Progenitor cell of endocrine pancreas (in vitro differentiated cells): Measurements from ENCODE around the gene KSR1. TPM values are rescaled to one million over a fixed set of nuclear protein-coding genes. Genes with fewer than 3 reads are reported as not detected.
"Not testable (repeated sequence)": the region's sequence is repeated elsewhere in the genome, so short reads cannot be mapped to it uniquely, and the experiment has no call there.

Experiments used
- DNase-seq: peaks from one replicate; pipeline ENCODE4 v3.0.0; 2021; ENCODE audit warnings: low spot score; ENCODE audit not compliant: unreplicated experiment
- H3K27ac Mint-ChIP-seq: 2 replicates; pipeline ENCODE4 v1.8.0; 2021; ENCODE audit warnings: mild to moderate bottlenecking, moderate library complexity, mixed read lengths
- H3K27me3 Mint-ChIP-seq: 2 replicates; pipeline ENCODE4 v1.8.0; 2021; ENCODE audit warnings: mixed read lengths
- H3K36me3 Mint-ChIP-seq: 2 replicates; pipeline ENCODE4 v1.8.0; 2022; ENCODE audit warnings: mixed read lengths; ENCODE audit not compliant: insufficient read depth
- H3K4me1 Mint-ChIP-seq: 2 replicates; pipeline ENCODE4 v1.8.0; 2021; ENCODE audit warnings: low read depth, mixed read lengths
- H3K4me3 Mint-ChIP-seq: 2 replicates; pipeline ENCODE4 v1.8.0; 2021; ENCODE audit warnings: low read depth, mild to moderate bottlenecking, moderate library complexity, mixed read lengths
- H3K9me3 Mint-ChIP-seq: 2 replicates; pipeline ENCODE4 v1.8.0; 2021; ENCODE audit warnings: low read depth, mixed read lengths
- CTCF ChIP-seq: fragments of 200-600 bp; sonication (generic); IDR thresholded peaks from one replicate; pipeline ENCODE4 v1.5.0; 2021; ENCODE audit warnings: antibody characterized with exemption, mild to moderate bottlenecking; ENCODE audit not compliant: unreplicated experiment
- total RNA-seq: library from RNA; stranded (reverse); gene quantifications from 2 replicates; pipeline ENCODE4 v1.2.1, GENCODE V29; 2021

Gene KSR1
- total RNA-seq, 1 donor from 2014 or later: 70.1 TPM

GRCh38 chr17:27665549-27665948, 209.3 kb downstream of the KSR1 start:
- no peaks in the 10 kb centered on the region for H3K4me1 Mint-ChIP-seq
- no peaks in the 10 kb centered on the region for H3K9me3 Mint-ChIP-seq
- DNase-seq: no peak
- H3K36me3 Mint-ChIP-seq: no peaks in the 10 kb centered on the region
- H3K27me3 Mint-ChIP-seq: peaks cover 6% of the 10 kb centered on the region
- H3K4me3 Mint-ChIP-seq: no peak overlapping the region
- no peak for TF ChIP-seq CTCF
- H3K27ac Mint-ChIP-seq: no peak overlapping the region

GRCh38 chr17:27666270-27666669, 210.0 kb downstream of the KSR1 start:
- not testable (repeated sequence) for H3K4me1 Mint-ChIP-seq, H3K36me3 Mint-ChIP-seq, H3K27me3 Mint-ChIP-seq, H3K27ac Mint-ChIP-seq, H3K4me3 Mint-ChIP-seq, H3K9me3 Mint-ChIP-seq, DNase-seq

- no peak overlapping the region for H3K4me3 Mint-ChIP-seq
- H3K36me3 Mint-ChIP-seq: no peaks in the 10 kb centered on the region
- H3K4me1 Mint-ChIP-seq: no peaks in the 10 kb centered on the region
- TF ChIP-seq CTCF: no peak
- H3K27ac Mint-ChIP-seq: no peak overlapping the region
- no peaks in the 10 kb centered on the region for H3K9me3 Mint-ChIP-seq
- no peak for DNase-seq
- H3K27me3 Mint-ChIP-seq: no peaks in the 10 kb centered on the region
Measured at GRCh38 chr17:27666831-27667560, 210.7 kb downstream of the KSR1 start.

- Mint-ChIP-seq H3K9me3 (no peaks in the 10 kb centered on the region), H3K36me3 (no peaks in the 10 kb centered on the region), H3K4me3 (no peak overlapping the region), H3K27me3 (no peaks in the 10 kb centered on the region), H3K27ac (no peak overlapping the region), H3K4me1 (no peaks in the 10 kb centered on the region)
- no peak for DNase-seq
- TF ChIP-seq CTCF: no peak
Measured at GRCh38 chr17:27667656-27668487, 211.6 kb downstream of the KSR1 start.

GRCh38 chr17:27668488-27668823, 212.2 kb downstream of the KSR1 start:
- Mint-ChIP-seq H3K4me3 (no peak overlapping the region), H3K9me3 (no peaks in the 10 kb centered on the region), H3K27me3 (no peaks in the 10 kb centered on the region), H3K4me1 (no peaks in the 10 kb centered on the region), H3K27ac (no peak overlapping the region), H3K36me3 (no peaks in the 10 kb centered on the region)
- no peak for DNase-seq
- no peak for TF ChIP-seq CTCF
